Measurements from ENCODE around the gene DYNC1LI2.

DYNC1LI2 gene

GRCh38 chr16:66735891-66736290 lies 15.5 kb downstream of the DYNC1LI2 start:
- no peak for DNase-seq

- no peak for DNase-seq
These were observed 20.3 kb downstream of the DYNC1LI2 start for GRCh38 chr16:66731101-66731500.

- DNase-seq, result no peak
These were observed 22.6 kb downstream of the DYNC1LI2 start for GRCh38 chr16:66728804-66729203.

GRCh38 chr16:66728117-66728787 lies 23.2 kb downstream of the DYNC1LI2 start:
- peak; percentile 54 for DNase-seq

- DNase-seq, result no peak
These were observed 30.6 kb downstream of the DYNC1LI2 start for GRCh38 chr16:66720766-66721165.

- no peak for DNase-seq
These were observed 32.2 kb downstream of the DYNC1LI2 start for GRCh38 chr16:66719246-66719645.

- DNase-seq, result no peak
These were observed 33.6 kb downstream of the DYNC1LI2 start for GRCh38 chr16:66717776-66718175.

- peak; percentile 39 for DNase-seq
These were observed 34.2 kb downstream of the DYNC1LI2 start for GRCh38 chr16:66717112-66717675.

GRCh38 chr16:66714654-66715307 lies 36.6 kb downstream of the DYNC1LI2 start:
- no peak for DNase-seq

- DNase-seq, result no peak
These were observed 37.3 kb downstream of the DYNC1LI2 start for GRCh38 chr16:66714062-66714461.

- DNase-seq, result no peak
These were observed 38.3 kb downstream of the DYNC1LI2 start for GRCh38 chr16:66713076-66713475.

- DNase-seq, result no peak
These were observed 38.9 kb downstream of the DYNC1LI2 start for GRCh38 chr16:66712512-66712911.

- no peak for DNase-seq
These were observed 39.8 kb downstream of the DYNC1LI2 start for GRCh38 chr16:66711581-66711980.

- no peak for DNase-seq
These were observed 44.9 kb downstream of the DYNC1LI2 start for GRCh38 chr16:66706506-66706880.

- DNase-seq, result no peak
These were observed 45.5 kb downstream of the DYNC1LI2 start for GRCh38 chr16:66705790-66706505.

GRCh38 chr16:66703406-66704215 lies 47.8 kb downstream of the DYNC1LI2 start:
- DNase-seq, result no peak

- DNase-seq, result no peak
These were observed 49.9 kb downstream of the DYNC1LI2 start for GRCh38 chr16:66701516-66701915.

GRCh38 chr16:66701026-66701425 lies 50.4 kb downstream of the DYNC1LI2 start:
- no peak for DNase-seq

GRCh38 chr16:66699898-66700297 lies 51.5 kb downstream of the DYNC1LI2 start:
- no peak for DNase-seq

- DNase-seq, result no peak
These were observed 53.4 kb downstream of the DYNC1LI2 start for GRCh38 chr16:66698046-66698445.

GRCh38 chr16:66696669-66697630 lies 54.5 kb downstream of the DYNC1LI2 start, which contains the start of gene CMTM4:
CMTM4 (minus strand) TSS chr16:66696743; CDS start chr16:66696525, 218 bp downstream.
- peak; percentile 81 for DNase-seq

All from activated CD4-positive, alpha-beta T cell treated with anti-CD3 and anti-CD28 coated beads, Interleukin-2, Interleukin-6, amounts not matched to agents 100 ng/mL and 50 ng/mL, durations not matched to agents 16 hours and 8 hours (primary cell).